HFFc6 (cell line): ENCODE data around the gene A2M. TPM values are rescaled to one million over a fixed set of nuclear protein-coding genes. Genes with fewer than 3 reads are reported as not detected.

ENCODE experiments used
- DNase-seq: peaks from one replicate; pipeline ENCODE4 v3.0.0-alpha.2; 2018
- H3K27ac Mint-ChIP-seq: 2 replicates; pipeline ENCODE4 v1.8.0; 2020; ENCODE audit warnings: mild to moderate bottlenecking, mixed read lengths
- H3K27me3 Mint-ChIP-seq: 2 replicates; pipeline ENCODE4 v1.8.0; 2021; ENCODE audit warnings: mild to moderate bottlenecking, moderate library complexity, mixed read lengths; ENCODE audit not compliant: insufficient read depth
- H3K36me3 Mint-ChIP-seq: 2 replicates; pipeline ENCODE4 v1.8.0; 2021; ENCODE audit warnings: low read depth, mixed read lengths
- H3K4me1 Mint-ChIP-seq: 2 replicates; pipeline ENCODE4 v1.8.0; 2020; ENCODE audit warnings: low read depth, mixed read lengths
- H3K4me3 Mint-ChIP-seq: 2 replicates; pipeline ENCODE4 v1.8.0; 2020; ENCODE audit warnings: mild to moderate bottlenecking, moderate library complexity, mixed read lengths
- H3K9me3 Mint-ChIP-seq: 2 replicates; pipeline ENCODE4 v1.8.0; 2020; ENCODE audit warnings: mild to moderate bottlenecking, mixed read lengths
- total RNA-seq, 6 experiments: library from RNA; stranded (reverse); fragmentation: NEBNext Ultra II Directional; extraction: Animal tissue kit (Norgen Biotek cat#: 25700); gene quantifications; 2 replicates in 1 of 6; 3 replicates in 5 of 6; pipeline ENCODE4 v1.2.3, GENCODE V29; 2021
- TF ChIP-seq, protein P1 (sequence below): fragments of 200-600 bp; sonication (generic); IDR thresholded peaks from 2 replicates; pipeline ENCODE4 v1.5.0; 2021; ENCODE audit warnings: antibody characterized with exemption, mild to moderate bottlenecking

A2M gene
- total RNA-seq, 6 experiments from 2014 or later, result 0.23 to 0.50 (median 0.33) TPM

DNA sequence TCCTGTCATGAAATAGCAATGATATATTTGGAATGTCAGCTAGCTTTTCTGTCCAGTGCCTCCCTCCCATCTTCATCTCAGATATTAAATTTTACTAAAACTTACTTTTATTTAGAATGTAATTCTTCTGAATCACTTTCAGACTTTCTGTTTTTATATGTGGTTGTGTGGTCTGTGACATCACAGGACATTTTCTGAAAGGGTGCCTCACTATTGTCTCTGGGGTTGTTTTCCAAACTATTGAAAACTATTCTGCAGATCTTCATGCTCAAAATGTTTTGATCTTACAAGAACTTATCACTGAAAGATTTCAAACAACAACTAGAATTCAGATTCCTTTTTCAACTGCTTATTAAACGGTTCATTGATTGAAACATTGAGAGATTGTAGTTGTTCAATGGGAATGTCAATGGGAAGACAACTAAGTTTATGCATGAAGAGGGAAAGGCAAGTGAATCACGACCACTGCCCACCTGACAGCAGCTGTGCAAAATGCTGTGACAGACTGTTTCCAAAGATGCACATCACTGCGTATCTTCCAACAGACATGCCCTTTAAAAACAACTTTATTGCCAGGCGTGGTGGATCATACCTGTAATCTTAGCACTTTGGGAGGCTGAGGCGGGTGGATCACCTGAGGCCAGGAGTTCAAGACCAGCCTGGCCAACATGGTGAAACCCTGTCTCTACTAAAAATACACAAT lies 75.1 kb downstream of the A2M start:
- Mint-ChIP-seq H3K27ac (no peak overlapping the region), H3K4me1 (no peaks in the 10 kb centered on the region), H3K36me3 (no peaks in the 10 kb centered on the region), H3K27me3 (peaks cover 4% of the 10 kb centered on the region; the same call in 1 of the 2 replicates), H3K4me3 (no peak overlapping the region), H3K9me3 (no peaks in the 10 kb centered on the region)
- TF ChIP-seq, protein P1, sequence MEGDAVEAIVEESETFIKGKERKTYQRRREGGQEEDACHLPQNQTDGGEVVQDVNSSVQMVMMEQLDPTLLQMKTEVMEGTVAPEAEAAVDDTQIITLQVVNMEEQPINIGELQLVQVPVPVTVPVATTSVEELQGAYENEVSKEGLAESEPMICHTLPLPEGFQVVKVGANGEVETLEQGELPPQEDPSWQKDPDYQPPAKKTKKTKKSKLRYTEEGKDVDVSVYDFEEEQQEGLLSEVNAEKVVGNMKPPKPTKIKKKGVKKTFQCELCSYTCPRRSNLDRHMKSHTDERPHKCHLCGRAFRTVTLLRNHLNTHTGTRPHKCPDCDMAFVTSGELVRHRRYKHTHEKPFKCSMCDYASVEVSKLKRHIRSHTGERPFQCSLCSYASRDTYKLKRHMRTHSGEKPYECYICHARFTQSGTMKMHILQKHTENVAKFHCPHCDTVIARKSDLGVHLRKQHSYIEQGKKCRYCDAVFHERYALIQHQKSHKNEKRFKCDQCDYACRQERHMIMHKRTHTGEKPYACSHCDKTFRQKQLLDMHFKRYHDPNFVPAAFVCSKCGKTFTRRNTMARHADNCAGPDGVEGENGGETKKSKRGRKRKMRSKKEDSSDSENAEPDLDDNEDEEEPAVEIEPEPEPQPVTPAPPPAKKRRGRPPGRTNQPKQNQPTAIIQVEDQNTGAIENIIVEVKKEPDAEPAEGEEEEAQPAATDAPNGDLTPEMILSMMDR, result no peak
- DNase-seq, result no peak

DNA sequence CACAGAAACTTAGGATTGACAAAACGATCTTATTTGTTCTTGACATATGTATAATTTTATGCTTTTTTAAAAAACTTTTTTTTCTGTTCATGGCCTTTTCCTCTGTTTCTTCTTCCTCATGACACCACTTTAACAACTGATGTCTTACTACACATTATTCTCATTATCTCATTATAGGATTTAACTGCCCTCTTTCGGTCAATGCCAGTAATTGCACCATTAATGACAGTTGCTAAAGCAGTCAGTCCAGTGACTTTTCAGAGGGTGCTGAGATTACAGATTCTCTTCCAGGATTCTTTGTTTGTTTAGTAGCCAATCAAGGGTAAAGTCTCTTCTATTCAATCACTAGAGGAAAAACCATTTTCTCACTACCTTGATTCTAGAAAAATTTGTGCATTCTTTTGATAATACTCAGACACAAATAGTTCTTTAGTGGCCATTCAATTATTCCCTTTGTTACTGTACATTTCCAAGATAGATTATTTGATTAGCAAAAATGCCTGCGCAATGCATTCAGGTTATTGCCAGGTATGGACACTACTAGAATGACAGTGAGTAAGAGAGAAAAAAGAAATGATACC lies 76.2 kb downstream of the A2M start:
- Mint-ChIP-seq H3K27me3 (peaks cover 5% of the 10 kb centered on the region; the same call in 1 of the 2 replicates), H3K4me3 (no peak overlapping the region), H3K4me1 (no peaks in the 10 kb centered on the region), H3K9me3 (no peaks in the 10 kb centered on the region), H3K36me3 (no peaks in the 10 kb centered on the region), H3K27ac (no peak overlapping the region)
- TF ChIP-seq, protein P1, result peak; percentile 86
- DNase-seq, result peak; percentile 62

DNA sequence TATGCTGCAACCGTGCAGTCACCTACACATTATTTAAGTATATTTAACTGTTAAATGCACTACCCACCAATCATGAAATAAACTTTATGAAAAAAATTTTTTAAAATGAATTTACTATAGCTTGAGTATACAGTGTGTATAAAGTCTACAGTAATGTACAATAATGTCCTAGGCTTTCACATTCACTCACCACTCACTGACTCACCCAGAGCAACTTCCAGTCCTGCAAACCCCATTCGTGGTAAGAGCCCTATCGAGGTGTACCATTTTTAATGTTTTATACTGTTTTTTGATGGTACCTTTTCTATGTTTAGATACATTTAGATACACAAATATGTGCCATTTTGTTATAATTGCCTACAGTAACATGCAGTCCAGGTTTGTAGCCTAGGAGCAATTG lies 78.3 kb downstream of the A2M start:
- Mint-ChIP-seq H3K9me3 (no peaks in the 10 kb centered on the region), H3K36me3 (no peaks in the 10 kb centered on the region), H3K4me1 (no peaks in the 10 kb centered on the region), H3K27ac (no peak overlapping the region), H3K27me3 (peaks cover 2% of the 10 kb centered on the region; the same call in 1 of the 2 replicates), H3K4me3 (no peak overlapping the region)
- DNase-seq, result no peak
- TF ChIP-seq, protein P1, result no peak

DNA sequence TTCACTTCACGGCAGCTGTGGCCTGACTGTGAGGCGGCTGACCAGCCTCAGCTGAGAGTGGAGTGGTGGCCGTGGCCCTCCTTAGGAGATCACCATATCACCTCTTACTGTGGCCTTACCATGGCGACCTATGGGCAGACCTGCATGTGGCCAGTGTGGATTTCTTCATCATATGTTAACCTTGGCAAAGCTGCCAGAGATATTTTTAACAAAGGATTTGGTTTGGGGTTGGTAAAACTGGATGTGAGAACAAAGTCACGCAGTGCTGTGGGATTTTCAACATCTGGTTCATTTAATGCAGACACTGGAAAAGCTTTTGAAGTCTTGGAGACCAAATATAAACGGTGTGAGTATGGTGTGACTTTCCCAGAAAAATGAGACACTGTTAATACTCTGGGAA lies 79.5 kb downstream of the A2M start:
- TF ChIP-seq, protein P1, result no peak
- H3K27me3 Mint-ChIP-seq, result peaks cover 2% of the 10 kb centered on the region; the same call in 1 of the 2 replicates
- no peaks in the 10 kb centered on the region for H3K4me1 Mint-ChIP-seq
- no peak overlapping the region for H3K27ac Mint-ChIP-seq
- no peaks in the 10 kb centered on the region for H3K9me3 Mint-ChIP-seq
- H3K36me3 Mint-ChIP-seq, result no peaks in the 10 kb centered on the region
- DNase-seq, result no peak
- no peak overlapping the region for H3K4me3 Mint-ChIP-seq

DNA sequence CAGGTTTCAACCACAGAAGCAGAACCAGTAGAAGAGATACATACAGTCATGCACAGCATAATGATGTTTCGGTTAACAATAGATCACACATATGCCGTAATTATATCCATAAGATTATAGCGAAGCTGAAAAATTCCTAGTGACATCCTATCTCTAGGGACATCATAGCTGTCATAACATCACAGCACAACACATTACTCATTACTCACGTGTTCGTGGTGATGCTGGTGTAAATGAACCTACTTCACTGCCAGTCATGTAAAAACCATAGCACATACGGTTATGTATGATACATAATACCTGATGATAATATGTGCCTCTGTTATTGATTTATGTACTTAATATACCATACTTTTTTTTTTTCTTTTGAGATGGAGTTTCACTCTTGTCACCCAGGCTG lies 81.6 kb downstream of the A2M start:
- Mint-ChIP-seq H3K27ac (no peak overlapping the region), H3K36me3 (no peaks in the 10 kb centered on the region)
- TF ChIP-seq, protein P1, result no peak

More for the DNA sequence above, 81.6 kb downstream of the A2M start:
- Mint-ChIP-seq H3K27me3 (peaks cover 2% of the 10 kb centered on the region; the same call in 1 of the 2 replicates), H3K4me3 (no peak overlapping the region), H3K9me3 (no peaks in the 10 kb centered on the region; the same call in 1 of the 2 replicates), H3K4me1 (no peaks in the 10 kb centered on the region)
- no peak for DNase-seq
